ENCODE results near the gene TGFBR3L. TPM values are rescaled to one million over a fixed set of nuclear protein-coding genes. Genes with fewer than 3 reads are reported as not detected.

Gene TGFBR3L
- total RNA-seq, 1 donor from 2014 or later, result 7.1 TPM

DNA sequence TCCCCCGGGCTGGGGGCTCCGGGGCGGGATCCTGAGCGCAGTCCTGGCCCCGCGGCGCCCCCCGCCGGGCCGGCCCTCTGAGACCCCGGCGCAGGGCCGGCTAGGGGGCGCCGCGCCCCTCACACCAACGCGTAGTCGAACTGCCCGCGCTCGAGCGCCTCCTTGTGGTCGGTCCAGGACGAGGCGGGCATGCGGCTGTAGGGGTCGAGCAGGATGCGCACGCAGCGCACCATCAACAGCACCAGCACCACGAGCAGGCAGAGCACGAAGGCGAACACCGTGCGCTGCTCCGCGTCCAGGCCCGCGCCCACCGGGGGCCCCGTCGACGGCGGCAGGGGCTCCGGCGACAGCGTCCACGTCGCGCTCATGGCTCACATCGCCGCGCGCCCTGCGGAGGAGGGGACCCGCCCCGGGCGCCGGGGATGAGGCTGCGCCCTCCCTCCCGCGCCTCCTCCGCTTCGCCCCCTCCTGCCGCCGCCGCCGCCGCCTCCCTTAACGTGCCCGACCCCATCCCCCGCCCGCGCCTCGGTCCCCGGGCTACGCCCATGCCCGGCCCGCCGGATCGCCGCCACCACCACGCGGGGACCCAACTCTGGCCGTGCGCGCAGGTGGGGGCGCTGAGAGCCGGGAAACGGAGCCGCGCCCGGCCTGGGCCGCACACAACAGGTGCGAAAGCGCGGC lies 10.7 kb downstream of the TGFBR3L start:
- intact Hi-C loops (cut with DNase I), result loop anchor here (5.0 to 10.0 kb wide), 4 partner anchors 589 to 1859 kb away; partner anchors contain the start of genes ALKBH7 and ZNF414

DNA sequence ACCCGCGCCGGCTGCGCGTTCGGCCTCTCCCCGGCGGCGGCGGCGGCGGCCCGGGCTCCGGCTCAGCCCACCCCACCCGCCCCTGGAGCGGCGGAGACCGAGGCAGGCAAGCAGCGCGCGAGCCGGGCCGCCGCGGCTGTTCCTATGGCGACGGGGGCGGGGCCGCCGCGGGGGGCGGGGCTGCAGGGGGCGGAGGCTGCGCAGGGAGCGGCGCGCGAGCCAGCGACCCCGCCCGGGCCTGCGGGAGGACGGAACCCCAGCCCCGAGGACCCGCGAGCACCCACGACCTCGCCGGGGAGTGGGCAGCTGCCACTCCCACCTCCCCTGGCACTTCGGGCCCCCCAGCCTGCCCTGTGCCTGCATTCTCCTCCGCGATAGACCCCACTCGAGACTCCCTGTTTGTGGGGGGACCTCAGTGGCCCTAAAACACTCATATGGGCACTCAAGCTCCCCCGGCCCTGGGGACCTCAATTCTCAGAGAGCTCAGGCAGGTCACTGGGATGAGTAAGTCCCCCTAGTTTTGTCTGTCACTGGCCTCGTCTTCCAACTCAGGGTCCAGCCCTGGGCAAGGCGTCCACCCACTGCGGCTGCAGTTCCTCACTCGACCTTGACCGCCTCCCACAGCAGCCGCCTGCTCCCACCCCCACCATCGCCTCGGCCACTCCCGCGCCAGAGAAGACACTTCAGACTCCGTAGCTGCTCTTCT lies 11.5 kb downstream of the TGFBR3L start, which contains the start of gene CTXN1:
Gene CTXN1 (minus strand): TSS at position 115 of the 706 bp plus-strand sequence. CDS start 597 bp downstream, outside the sequence.
- peak in 1 of 2 donors; percentile 83 for DNase-seq (ENCODE audit: low spot score in 2 of 2)
- no peaks in the 10 kb centered on the region for H3K27me3 ChIP-seq
- H3K27ac ChIP-seq, result no peak within 1 kb of the TSS
- peaks cover 6 to 20% of the 10 kb centered on the region in 2 donors for H3K36me3 ChIP-seq
- peaks cover 29 to 69% of the 10 kb centered on the region in 2 donors for H3K4me1 ChIP-seq
- peak within 1 kb of the TSS; percentile 69 to 73 for H3K4me3 ChIP-seq
- no peaks in the 10 kb centered on the region for H3K9me3 ChIP-seq
- TF ChIP-seq, protein P1, sequence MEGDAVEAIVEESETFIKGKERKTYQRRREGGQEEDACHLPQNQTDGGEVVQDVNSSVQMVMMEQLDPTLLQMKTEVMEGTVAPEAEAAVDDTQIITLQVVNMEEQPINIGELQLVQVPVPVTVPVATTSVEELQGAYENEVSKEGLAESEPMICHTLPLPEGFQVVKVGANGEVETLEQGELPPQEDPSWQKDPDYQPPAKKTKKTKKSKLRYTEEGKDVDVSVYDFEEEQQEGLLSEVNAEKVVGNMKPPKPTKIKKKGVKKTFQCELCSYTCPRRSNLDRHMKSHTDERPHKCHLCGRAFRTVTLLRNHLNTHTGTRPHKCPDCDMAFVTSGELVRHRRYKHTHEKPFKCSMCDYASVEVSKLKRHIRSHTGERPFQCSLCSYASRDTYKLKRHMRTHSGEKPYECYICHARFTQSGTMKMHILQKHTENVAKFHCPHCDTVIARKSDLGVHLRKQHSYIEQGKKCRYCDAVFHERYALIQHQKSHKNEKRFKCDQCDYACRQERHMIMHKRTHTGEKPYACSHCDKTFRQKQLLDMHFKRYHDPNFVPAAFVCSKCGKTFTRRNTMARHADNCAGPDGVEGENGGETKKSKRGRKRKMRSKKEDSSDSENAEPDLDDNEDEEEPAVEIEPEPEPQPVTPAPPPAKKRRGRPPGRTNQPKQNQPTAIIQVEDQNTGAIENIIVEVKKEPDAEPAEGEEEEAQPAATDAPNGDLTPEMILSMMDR (IDR thresholded peaks at IDR 0.05), result no peak
- intact Hi-C loops (cut with DNase I), result loop anchor here (5.0 to 10.0 kb wide), 4 partner anchors 589 to 1859 kb away; partner anchors contain the start of genes ALKBH7 and ZNF414

More for the DNA sequence above, 10.7 kb downstream of the TGFBR3L start:
- Histone ChIP-seq H3K36me3 (peaks cover 6 to 18% of the 10 kb centered on the region in 2 donors), H3K9me3 (no peaks in the 10 kb centered on the region), H3K4me3 (peak overlapping the region; percentile 69 to 73), H3K27ac (no peak overlapping the region), H3K27me3 (no peaks in the 10 kb centered on the region), H3K4me1 (peaks cover 32 to 63% of the 10 kb centered on the region in 2 donors)
- peak in 1 of 2 donors; percentile 84 for DNase-seq (ENCODE audit: low spot score in 2 of 2)
- TF ChIP-seq, protein P1 (IDR thresholded peaks at IDR 0.05), result peak; percentile 67 to 79 (median 69)

DNA sequence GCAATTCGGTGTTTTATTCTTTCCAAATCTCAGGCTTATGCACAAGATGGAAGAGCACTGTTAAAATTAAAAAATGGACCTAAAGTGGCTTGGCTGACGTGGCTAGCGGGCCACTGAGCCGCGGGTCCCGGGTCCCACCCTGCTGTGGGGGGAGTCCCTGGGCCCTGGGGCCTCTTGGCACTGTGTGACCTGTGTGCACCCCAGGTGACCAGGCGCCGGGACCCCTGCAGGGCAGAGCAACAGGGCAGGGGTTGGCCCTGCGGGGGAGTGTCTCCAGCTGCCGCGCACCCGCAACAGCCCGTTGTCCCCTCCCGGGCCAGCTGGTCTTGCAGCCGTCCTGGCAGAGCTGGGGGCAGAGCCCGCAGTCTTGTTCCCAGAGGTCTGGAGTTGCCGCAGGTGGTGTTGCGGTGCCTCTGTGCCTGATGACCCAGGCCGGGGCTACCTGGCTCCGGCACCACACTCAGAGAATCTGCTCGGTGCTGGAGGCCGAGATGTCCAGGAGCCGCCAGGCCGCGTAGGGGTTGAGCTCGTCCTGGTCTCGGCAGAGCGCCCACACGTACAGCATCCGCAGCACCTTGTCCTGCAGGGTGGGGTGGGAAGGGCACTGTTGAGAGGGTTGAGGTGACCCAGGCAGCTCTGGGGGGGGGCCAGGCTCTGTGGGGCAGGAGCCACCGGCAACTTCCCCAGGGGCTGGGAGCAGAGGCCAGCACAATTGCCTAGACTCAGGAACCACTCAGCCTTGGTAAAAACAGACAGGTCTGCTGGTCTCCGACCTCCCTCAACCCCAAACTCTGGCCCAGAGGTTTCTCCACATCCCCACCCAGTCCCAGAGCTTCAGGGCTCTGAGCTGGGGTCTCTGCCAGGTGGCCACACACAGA lies 12.3 kb downstream of the TGFBR3L start:
- Histone ChIP-seq H3K4me1 (peaks cover 21 to 65% of the 10 kb centered on the region in 2 donors), H3K27me3 (no peaks in the 10 kb centered on the region), H3K36me3 (peaks cover 9 to 27% of the 10 kb centered on the region in 2 donors), H3K9me3 (no peaks in the 10 kb centered on the region), H3K4me3 (no peak overlapping the region), H3K27ac (peak overlapping the region; percentile 93 to 96)
- TF ChIP-seq, protein P1 (IDR thresholded peaks at IDR 0.05), result no peak
- DNase-seq (ENCODE audit: low spot score in 2 of 2), result no peak
- intact Hi-C loops (cut with DNase I), result loop anchor here (5.0 to 10.0 kb wide), 4 partner anchors 588 to 1858 kb away; partner anchors contain the start of genes ALKBH7 and ZNF414

DNA sequence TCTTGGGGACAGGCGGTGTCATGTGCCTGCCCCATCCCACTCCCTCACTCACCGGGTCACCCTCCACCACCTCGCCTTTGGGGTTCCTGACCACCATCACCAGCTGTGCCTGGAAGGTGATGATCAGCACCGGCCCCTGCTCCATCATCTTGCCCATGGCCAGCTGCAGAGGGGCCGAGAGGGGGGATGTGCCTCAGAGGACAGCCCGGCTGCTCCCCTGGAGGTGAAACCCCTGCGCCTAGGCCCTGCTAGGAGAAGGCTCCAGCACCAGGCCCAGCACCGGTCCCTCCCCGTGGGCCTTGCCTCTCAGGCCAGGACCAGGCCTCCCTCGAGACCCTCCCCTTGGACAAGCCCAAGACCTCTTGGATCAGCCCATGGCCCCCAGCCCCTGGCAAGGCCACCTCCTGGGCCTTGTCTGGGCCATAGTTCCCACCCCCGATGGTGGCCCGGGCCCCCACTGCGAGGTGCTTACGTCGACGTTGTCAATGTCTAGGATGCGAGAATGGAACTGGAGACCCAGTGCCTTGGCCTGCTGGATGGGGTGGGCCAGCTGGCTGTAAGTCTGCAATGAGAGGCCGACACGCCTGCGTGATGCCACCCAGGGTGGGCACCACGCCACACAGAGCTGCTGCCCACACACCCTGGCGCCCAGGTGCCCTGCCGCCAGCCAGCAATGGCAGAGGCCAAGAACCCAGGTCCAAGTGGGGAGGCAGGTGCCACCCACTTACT lies 13.1 kb downstream of the TGFBR3L start:
- no peak for DNase-seq (ENCODE audit: low spot score in 2 of 2)
- intact Hi-C loops (cut with DNase I), result loop anchor here (5.0 to 10.0 kb wide), 4 partner anchors 587 to 1857 kb away; partner anchors contain the start of genes ALKBH7 and ZNF414
- Histone ChIP-seq H3K4me3 (peak overlapping the region in 1 of 2 donors; percentile 51), H3K4me1 (peaks cover 18 to 58% of the 10 kb centered on the region in 2 donors), H3K36me3 (peaks cover 13 to 27% of the 10 kb centered on the region in 2 donors), H3K27me3 (no peaks in the 10 kb centered on the region), H3K27ac (peak overlapping the region; percentile 93 to 96), H3K9me3 (no peaks in the 10 kb centered on the region)
- TF ChIP-seq, protein P1 (IDR thresholded peaks at IDR 0.05), result no peak

All from ascending aorta (tissue), 2 donors.